Sigmoid colon (tissue), 3 donors: ENCODE results near the gene ZNF134.

Experiments
- CTCF ChIP-seq, 4 experiments: fragments of 450-650 bp in 3 of 4; fragments of 200-600 bp in 1 of 4; IDR thresholded peaks; one replicate each; pipeline ENCODE4 v1.5.1; 2016 to 2019; ENCODE audit warnings: antibody characterized with exemption in 4 of 4, mild to moderate bottlenecking in 3 of 4, moderate library complexity in 2 of 4
- POLR2A ChIP-seq, 2 donors: fragments of 450-650 bp; IDR thresholded peaks; one replicate each; pipeline ENCODE4 v1.6.1; 2016; ENCODE audit warnings: antibody characterized with exemption in 2 of 2, mild to moderate bottlenecking in 2 of 2, moderate library complexity in 2 of 2

DNA sequence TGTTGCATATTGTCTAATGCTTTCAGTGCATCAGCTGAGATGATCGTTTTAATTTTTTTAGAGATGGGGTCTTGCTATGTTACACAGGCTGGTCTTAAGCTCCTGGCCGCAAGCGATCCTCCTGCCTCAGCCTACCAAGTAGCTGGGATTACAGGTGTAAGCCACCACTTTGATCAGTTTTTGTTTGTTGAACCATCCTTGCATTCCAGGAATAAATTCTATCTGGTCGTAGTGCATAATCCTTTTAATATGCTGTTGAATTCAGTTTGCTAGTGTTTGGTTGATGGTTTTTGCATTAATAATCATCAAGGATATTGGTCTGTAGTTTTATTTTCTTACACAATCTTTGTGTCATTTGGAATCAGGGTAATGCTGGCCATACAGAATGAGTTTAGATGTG lies 23.3 kb downstream of the ZNF134 start:
- TF ChIP-seq POLR2A (IDR thresholded peaks at IDR 0.05) (no peak), CTCF (IDR thresholded peaks at IDR 0.05) (no peak)
